IMR-90 (cell line): ENCODE data around the gene NFASC. TPM values are rescaled to one million over a fixed set of nuclear protein-coding genes. Genes with fewer than 3 reads are reported as not detected.

Source experiments
- ATAC-seq: fragments of 200-7000 bp; cut with Tn5 transposase; 2 replicates; pipeline ENCODE4 v1.9.1; 2020; ENCODE audit warnings: low read depth, mild to moderate bottlenecking, moderate library complexity
- BruUV-seq: library from RNA; stranded (reverse); fragments of 400-500 nt; replicated peaks from 2 replicates; lab custom pipeline; 2021; lab: Mats Ljungman, UMichigan
- CTCF ChIA-PET: fragments of 300-600 bp; formaldehyde crosslinking; extraction: SDS; loops from one replicate; lab custom pipeline; 2021; ENCODE audit warnings: antibody characterized with exemption; lab: Yijun Ruan, JAX
- POLR2A ChIA-PET: fragments of 300-600 bp; sonication (Branson Sonifier 250); formaldehyde crosslinking; loops from one replicate; lab custom pipeline; 2022; ENCODE audit warnings: antibody characterized with exemption; ENCODE audit not compliant: unreplicated experiment; lab: Charles Lee
- DNase-seq: peaks from one replicate; pipeline ENCODE4 v3.0.0; 2013
- H2AFZ ChIP-seq: replicated peaks from 2 replicates; pipeline ENCODE3; 2013; ENCODE audit warnings: low read length, mild to moderate bottlenecking; ENCODE audit not compliant: poor library complexity
- H2AK5ac ChIP-seq: 2 replicates; pipeline ENCODE4 v1.6.1; 2013; ENCODE audit warnings: low read depth, low read length, inconsistent platforms
- H2AK9ac ChIP-seq: replicated peaks from 2 replicates; pipeline ENCODE3; 2013; ENCODE audit warnings: mild to moderate bottlenecking, low read depth, low read length, moderate library complexity; ENCODE audit not compliant: poor library complexity
- H2BK120ac ChIP-seq: 2 replicates; pipeline ENCODE4 v1.6.1; 2013; ENCODE audit warnings: low read depth, low read length, inconsistent platforms
- H2BK15ac ChIP-seq: 3 replicates; pipeline ENCODE4 v1.6.1; 2013; ENCODE audit warnings: low read depth, low read length, inconsistent platforms
- H2BK20ac ChIP-seq: 2 replicates; pipeline ENCODE4 v1.6.1; 2013; ENCODE audit warnings: low read depth, mild to moderate bottlenecking, inconsistent platforms, low read length, moderate library complexity
- H2BK5ac ChIP-seq: 2 replicates; pipeline ENCODE4 v1.6.1; 2013; ENCODE audit warnings: mild to moderate bottlenecking, low read depth, low read length, inconsistent platforms; ENCODE audit not compliant: poor library complexity, severe bottlenecking
- H3K14ac ChIP-seq: replicated peaks from 2 replicates; pipeline ENCODE4 v1.6.1; 2013; ENCODE audit warnings: low read depth, low read length, inconsistent platforms
- H3K18ac ChIP-seq: 2 replicates; pipeline ENCODE4 v1.6.1; 2013; ENCODE audit warnings: low read depth, low read length, control low read depth
- H3K23ac ChIP-seq: 2 replicates; pipeline ENCODE4 v1.6.1; 2013; ENCODE audit warnings: low read depth, low read length, inconsistent platforms
- H3K27ac ChIP-seq: 2 replicates; pipeline ENCODE4 v1.5.1; 2013; ENCODE audit warnings: mild to moderate bottlenecking, control low read depth, low read length; ENCODE audit not compliant: insufficient read depth
- H3K27me3 ChIP-seq: 2 replicates; pipeline ENCODE4 v1.6.1; 2013; ENCODE audit warnings: low read length; ENCODE audit not compliant: control insufficient read depth, insufficient read depth
- H3K36me3 ChIP-seq: 2 replicates; pipeline ENCODE4 v1.6.1; 2013; ENCODE audit warnings: low read length, mixed read lengths; ENCODE audit not compliant: control insufficient read depth, insufficient read depth
- H3K4ac ChIP-seq: 2 replicates; pipeline ENCODE4 v1.6.1; 2013; ENCODE audit warnings: low read depth, low read length, inconsistent platforms
- H3K4me1 ChIP-seq: 2 replicates; pipeline ENCODE4 v1.6.1; 2013; ENCODE audit warnings: low read length, mixed read lengths; ENCODE audit not compliant: control insufficient read depth, insufficient read depth
- H3K4me2 ChIP-seq: 2 replicates; pipeline ENCODE4 v1.6.1; 2013; ENCODE audit warnings: low read depth, mild to moderate bottlenecking, control low read depth, low read length, moderate library complexity
- H3K4me3 ChIP-seq: 2 replicates; pipeline ENCODE4 v1.5.1; 2013; ENCODE audit warnings: low read depth, mild to moderate bottlenecking, control low read depth, low read length, moderate library complexity; ENCODE audit not compliant: insufficient read depth
- H3K56ac ChIP-seq: 2 replicates; pipeline ENCODE4 v1.6.1; 2013; ENCODE audit warnings: low read length, inconsistent platforms; ENCODE audit not compliant: insufficient read depth; ENCODE audit errors: extremely low read depth
- H3K79me1 ChIP-seq, 2 experiments: 2 replicates each; pipeline ENCODE4 v1.6.1; 2013; ENCODE audit warnings: low read length in 2 of 2, inconsistent platforms in 1 of 2, low read depth in 1 of 2
- H3K9ac ChIP-seq: 2 replicates; pipeline ENCODE4 v1.6.1; 2013; ENCODE audit warnings: low read depth, low read length, control low read depth
- H3K9me1 ChIP-seq: 2 replicates; pipeline ENCODE4 v1.6.1; 2013; ENCODE audit warnings: low read length, inconsistent platforms; ENCODE audit not compliant: insufficient read depth
- H3K9me3 ChIP-seq: 2 replicates; pipeline ENCODE4 v1.6.1; 2013; ENCODE audit warnings: low read length; ENCODE audit not compliant: control insufficient read depth, insufficient read depth
- H4K20me1 ChIP-seq: 2 replicates; pipeline ENCODE4 v1.6.1; 2013; ENCODE audit warnings: low read length, inconsistent platforms; ENCODE audit not compliant: insufficient read depth
- H4K5ac ChIP-seq: 2 replicates; pipeline ENCODE4 v1.6.1; 2013; ENCODE audit warnings: mild to moderate bottlenecking, low read depth, low read length, control low read depth
- H4K8ac ChIP-seq, 2 experiments: 2 replicates each; pipeline ENCODE4 v1.6.1; 2013; ENCODE audit warnings: low read depth in 2 of 2, low read length in 2 of 2, control low read depth in 1 of 2, inconsistent platforms in 1 of 2
- H4K91ac ChIP-seq: 2 replicates; pipeline ENCODE4 v1.6.1; 2013; ENCODE audit warnings: low read depth, low read length, inconsistent platforms; ENCODE audit not compliant: insufficient read depth
- FOS ChIP-seq: fragments of 150-350 bp; IDR thresholded peaks from 2 replicates; pipeline ENCODE4 v1.6.1; 2016; ENCODE audit warnings: low read depth, low read length
- MXI1 ChIP-seq: IDR thresholded peaks from 2 replicates; pipeline ENCODE4 v1.6.1; 2012; ENCODE audit warnings: low read depth, mild to moderate bottlenecking, low read length, moderate library complexity, borderline replicate concordance
- RFX5 ChIP-seq: IDR thresholded peaks from 2 replicates; pipeline ENCODE4 v1.8.0; 2012; ENCODE audit warnings: low read depth, mild to moderate bottlenecking, low read length, moderate library complexity
- WGBS, 2 experiments: methylation state at CpG; one replicate each; pipeline versions ENCODE4 v1.1.5 to v1.1.7; 2013; ENCODE audit warnings: missing lambda C conversion rate in 2 of 2; ENCODE audit not compliant: insufficient read length in 1 of 2; ENCODE audit errors: extremely low coverage in 2 of 2; 5-methylcytosine and 5-hydroxymethylcytosine counted together
- dilution Hi-C: fragments of 300-500 bp; cut with HindIII; formaldehyde crosslinking; loops from one replicate; pipeline ENCODE4 v1.14.3; 2018; ENCODE audit warnings: low sequenced_read_pairs; ENCODE audit not compliant: unreplicated experiment
- in situ Hi-C: fragments of 300-500 bp; cut with MboI; formaldehyde crosslinking; loops from 3 replicates; pipeline ENCODE4 v1.14.3; 2019; ENCODE audit warnings: low sequenced_read_pairs, inconsistent platforms, mixed read lengths
- intact Hi-C: fragments of 100-400 bp; cut with micrococcal nuclease; formaldehyde crosslinking; loops from 2 replicates; pipeline ENCODE4 v1.10.0; 2022
- polyA plus RNA-seq, 3 experiments: library from polyadenylated mRNA; depleted of rRNA; stranded (reverse); fragments of >200 nt; gene quantifications; 2 replicates each; pipeline ENCODE4 v1.2.3, GENCODE V29; 2012; ENCODE audit warnings: low replicate concordance in 1 of 3
- total RNA-seq: library from RNA; depleted of rRNA; stranded (reverse); fragments of >200 nt; gene quantifications from 2 replicates; pipeline ENCODE4 v1.2.3, GENCODE V29; 2012
- TF ChIP-seq, protein P1 (sequence below): conservative IDR thresholded peaks from 2 replicates; pipeline ENCODE4 v1.5.1; 2012; ENCODE audit warnings: mild to moderate bottlenecking, low read depth, low read length, improper control_type of control experiment

The NFASC gene
- total and polyA plus RNA-seq, 2 of the 4 experiments (the other 2 are of a cell fraction) = 0.18 to 0.79 TPM

DNA sequence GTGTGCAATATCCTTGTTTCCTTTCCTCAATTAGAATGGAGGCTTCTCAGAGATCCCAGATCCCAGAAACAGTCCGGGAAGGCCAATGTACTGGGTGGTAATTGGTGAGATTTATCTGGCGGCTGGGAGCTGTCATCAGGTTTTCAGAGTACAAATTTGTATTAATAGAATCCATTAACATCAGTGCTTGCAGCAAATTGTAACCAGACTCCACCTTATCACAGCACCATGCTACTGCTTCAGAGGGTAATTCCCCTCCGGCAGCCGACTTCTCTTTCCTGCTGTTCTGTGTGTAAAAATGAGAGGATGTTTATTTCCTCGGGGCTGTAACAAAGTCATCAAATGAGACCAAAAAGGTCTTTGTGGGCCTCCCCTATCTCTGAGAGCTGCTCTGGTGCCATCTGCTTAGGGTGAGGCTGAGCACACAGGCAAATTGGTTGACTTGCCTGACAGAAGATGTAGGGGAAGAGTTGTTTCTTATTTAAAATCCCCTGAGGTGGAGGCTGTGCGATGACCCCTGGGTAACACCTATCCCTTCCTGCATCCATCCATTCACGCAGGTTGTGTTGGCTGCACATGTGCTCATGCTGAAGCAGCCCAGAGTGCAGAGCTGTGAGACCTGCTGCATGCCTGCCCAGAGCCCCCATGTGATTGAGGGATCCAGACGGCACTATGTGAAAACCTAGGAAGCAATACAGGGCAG lies 19.2 kb downstream of the NFASC start:
- CTCF ChIA-PET = interaction anchor here (0.7 kb wide), 1 partner anchor 71 kb away, joined by 4 read pairs; no protein-coding TSS in a partner anchor

More for the DNA sequence above, 19.2 kb downstream of the NFASC start:
- no peak overlapping the region for H2AK5ac ChIP-seq
- no peaks in the 10 kb centered on the region for H3K9me3 ChIP-seq
- H3K23ac ChIP-seq = no peak overlapping the region
- H3K56ac ChIP-seq = no peak overlapping the region
- ATAC-seq (no peak), DNase-seq (no peak)
- H4K91ac ChIP-seq = no peak overlapping the region
- intact Hi-C loops = no loop called here
- H4K5ac ChIP-seq = no peak overlapping the region
- in situ Hi-C loops = no loop called here
- dilution Hi-C loops = no loop called here
- H3K4me1 ChIP-seq = no peaks in the 10 kb centered on the region
- no peak overlapping the region for H3K4me3 ChIP-seq
- no peak overlapping the region for H2BK15ac ChIP-seq
- H3K9me1 ChIP-seq = no peaks in the 10 kb centered on the region
- H2AK9ac ChIP-seq = no peak overlapping the region
- H3K14ac ChIP-seq = no peak overlapping the region
- no peak overlapping the region for H3K18ac ChIP-seq
- no CpG with 5 or more reads among the region's 8 CpGs for WGBS, 2 experiments
- no peak overlapping the region for H3K4ac ChIP-seq
- TF ChIP-seq MXI1 (no peak), RFX5 (no peak), FOS (no peak)
- TF ChIP-seq, protein P1, sequence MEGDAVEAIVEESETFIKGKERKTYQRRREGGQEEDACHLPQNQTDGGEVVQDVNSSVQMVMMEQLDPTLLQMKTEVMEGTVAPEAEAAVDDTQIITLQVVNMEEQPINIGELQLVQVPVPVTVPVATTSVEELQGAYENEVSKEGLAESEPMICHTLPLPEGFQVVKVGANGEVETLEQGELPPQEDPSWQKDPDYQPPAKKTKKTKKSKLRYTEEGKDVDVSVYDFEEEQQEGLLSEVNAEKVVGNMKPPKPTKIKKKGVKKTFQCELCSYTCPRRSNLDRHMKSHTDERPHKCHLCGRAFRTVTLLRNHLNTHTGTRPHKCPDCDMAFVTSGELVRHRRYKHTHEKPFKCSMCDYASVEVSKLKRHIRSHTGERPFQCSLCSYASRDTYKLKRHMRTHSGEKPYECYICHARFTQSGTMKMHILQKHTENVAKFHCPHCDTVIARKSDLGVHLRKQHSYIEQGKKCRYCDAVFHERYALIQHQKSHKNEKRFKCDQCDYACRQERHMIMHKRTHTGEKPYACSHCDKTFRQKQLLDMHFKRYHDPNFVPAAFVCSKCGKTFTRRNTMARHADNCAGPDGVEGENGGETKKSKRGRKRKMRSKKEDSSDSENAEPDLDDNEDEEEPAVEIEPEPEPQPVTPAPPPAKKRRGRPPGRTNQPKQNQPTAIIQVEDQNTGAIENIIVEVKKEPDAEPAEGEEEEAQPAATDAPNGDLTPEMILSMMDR = no peak
- H2BK5ac ChIP-seq = no peak overlapping the region
- no peak overlapping the region for H3K9ac ChIP-seq
- H2BK20ac ChIP-seq = no peak overlapping the region
- H4K20me1 ChIP-seq = no peaks in the 10 kb centered on the region
- no peak overlapping the region for H4K8ac ChIP-seq
- no peak overlapping the region for H2BK120ac ChIP-seq
- no peaks in the 10 kb centered on the region for H3K79me1 ChIP-seq
- BruUV-seq = no TSS peak
- no peak overlapping the region for H2AFZ ChIP-seq
- H3K36me3 ChIP-seq = no peaks in the 10 kb centered on the region
- H3K27me3 ChIP-seq = peaks cover 6% of the 10 kb centered on the region
- H3K27ac ChIP-seq = no peak overlapping the region
- POLR2A ChIA-PET = no interaction called here
- H3K4me2 ChIP-seq = no peak overlapping the region
